WERI-Rb-1 (cell line): ENCODE results near the gene GALNT16.
"Not testable (repeated sequence)": the region's sequence is repeated elsewhere in the genome, so short reads cannot be mapped to it uniquely, and the experiment has no call there.

Experiments
- DNase-seq: peaks from one replicate; pipeline ENCODE4 v3.0.0-alpha.2; 2020
- H3K27ac ChIP-seq: fragments of 250-450 bp; sonication (Bioruptor Pico); 2 replicates; pipeline ENCODE4 v1.5.1; 2020; ENCODE audit warnings: mild to moderate bottlenecking, moderate library complexity
- H3K27me3 ChIP-seq: fragments of 250-450 bp; sonication (Bioruptor Pico); 2 replicates; pipeline ENCODE4 v1.5.1; 2021; ENCODE audit warnings: mild to moderate bottlenecking, low read depth, moderate library complexity; ENCODE audit not compliant: insufficient read depth, severe bottlenecking
- H3K36me3 ChIP-seq: fragments of 250-450 bp; sonication (Bioruptor Pico); 2 replicates; pipeline ENCODE4 v1.5.1; 2020; ENCODE audit warnings: mild to moderate bottlenecking, moderate library complexity
- H3K4me3 ChIP-seq: 2 replicates; pipeline ENCODE4 v1.5.1; 2011; ENCODE audit warnings: low read depth, mild to moderate bottlenecking, control low read depth, low read length
- H3K9me3 ChIP-seq: fragments of 250-450 bp; sonication (Bioruptor Pico); 2 replicates; pipeline ENCODE4 v1.5.1; 2021; ENCODE audit warnings: mild to moderate bottlenecking, moderate library complexity; ENCODE audit not compliant: severe bottlenecking
- TF ChIP-seq, protein P1 (sequence below): IDR thresholded peaks from 2 replicates; pipeline ENCODE4 v1.5.1; 2011; ENCODE audit warnings: low read depth, mild to moderate bottlenecking, control low read depth, inconsistent platforms, low read length

Gene GALNT16

DNA sequence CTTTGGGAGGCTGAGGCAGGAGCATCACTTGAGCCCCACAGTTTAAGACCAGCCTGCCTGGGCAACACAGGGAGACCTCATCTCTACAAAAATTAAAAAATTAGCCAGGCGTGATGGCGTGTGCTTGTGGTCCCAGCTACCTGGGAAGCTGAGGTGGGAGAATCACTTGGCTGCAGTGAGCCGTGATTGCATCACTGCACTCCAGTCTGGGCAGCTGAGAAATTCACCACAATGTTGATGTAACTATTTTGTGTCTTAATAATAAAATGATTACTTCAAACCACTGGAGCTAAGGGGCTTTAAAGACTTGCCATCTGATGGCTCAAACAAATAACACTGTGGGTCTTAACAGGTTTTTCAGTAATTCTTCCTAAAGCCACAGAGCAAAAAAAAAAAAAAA, 127.4 kb downstream of the GALNT16 start:
- Histone ChIP-seq H3K4me3 (no peak overlapping the region), H3K36me3 (peaks cover 91% of the 10 kb centered on the region), H3K27ac (no peak overlapping the region), H3K27me3 (no peaks in the 10 kb centered on the region), H3K9me3 (no peaks in the 10 kb centered on the region)
- TF ChIP-seq, protein P1, sequence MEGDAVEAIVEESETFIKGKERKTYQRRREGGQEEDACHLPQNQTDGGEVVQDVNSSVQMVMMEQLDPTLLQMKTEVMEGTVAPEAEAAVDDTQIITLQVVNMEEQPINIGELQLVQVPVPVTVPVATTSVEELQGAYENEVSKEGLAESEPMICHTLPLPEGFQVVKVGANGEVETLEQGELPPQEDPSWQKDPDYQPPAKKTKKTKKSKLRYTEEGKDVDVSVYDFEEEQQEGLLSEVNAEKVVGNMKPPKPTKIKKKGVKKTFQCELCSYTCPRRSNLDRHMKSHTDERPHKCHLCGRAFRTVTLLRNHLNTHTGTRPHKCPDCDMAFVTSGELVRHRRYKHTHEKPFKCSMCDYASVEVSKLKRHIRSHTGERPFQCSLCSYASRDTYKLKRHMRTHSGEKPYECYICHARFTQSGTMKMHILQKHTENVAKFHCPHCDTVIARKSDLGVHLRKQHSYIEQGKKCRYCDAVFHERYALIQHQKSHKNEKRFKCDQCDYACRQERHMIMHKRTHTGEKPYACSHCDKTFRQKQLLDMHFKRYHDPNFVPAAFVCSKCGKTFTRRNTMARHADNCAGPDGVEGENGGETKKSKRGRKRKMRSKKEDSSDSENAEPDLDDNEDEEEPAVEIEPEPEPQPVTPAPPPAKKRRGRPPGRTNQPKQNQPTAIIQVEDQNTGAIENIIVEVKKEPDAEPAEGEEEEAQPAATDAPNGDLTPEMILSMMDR, result no peak
- no peak for DNase-seq

DNA sequence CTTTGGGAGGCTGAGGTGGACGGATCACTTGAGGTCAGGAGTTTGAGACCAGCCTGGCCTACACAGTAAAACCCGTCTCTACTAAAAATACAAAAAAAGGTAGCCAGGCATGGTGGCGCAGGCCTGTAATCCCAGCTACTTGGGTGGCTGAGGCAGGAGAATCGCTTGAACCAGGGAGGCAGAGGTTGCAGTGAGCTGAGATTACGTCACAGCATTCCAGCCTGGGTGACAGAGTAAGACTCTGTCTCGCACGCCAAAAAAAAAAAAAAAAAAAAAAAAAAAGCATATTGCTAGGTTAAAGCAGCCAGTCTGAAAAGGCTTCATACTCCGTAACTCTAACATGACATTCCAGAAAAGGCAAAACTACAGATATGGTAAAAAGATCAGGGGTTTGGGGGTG, 131.4 kb downstream of the GALNT16 start:
- H3K27me3 ChIP-seq, H3K4me3 ChIP-seq, H3K27ac ChIP-seq, H3K9me3 ChIP-seq, DNase-seq: not testable (repeated sequence)
- peaks cover 94% of the 10 kb centered on the region for H3K36me3 ChIP-seq

- no peak for DNase-seq
- TF ChIP-seq, protein P1, result no peak
- H3K9me3 ChIP-seq, result no peaks in the 10 kb centered on the region
- peaks cover 94% of the 10 kb centered on the region for H3K36me3 ChIP-seq
- H3K27ac ChIP-seq, result no peak overlapping the region
- H3K27me3 ChIP-seq, result no peaks in the 10 kb centered on the region
- no peak overlapping the region for H3K4me3 ChIP-seq
These were observed 132.5 kb downstream of the GALNT16 start for GRCh38 chr14:69392481-69392880.

GRCh38 chr14:69395929-69396328, 136.0 kb downstream of the GALNT16 start:
- TF ChIP-seq, protein P1, result no peak
- Histone ChIP-seq H3K9me3 (no peaks in the 10 kb centered on the region), H3K27me3 (no peaks in the 10 kb centered on the region), H3K36me3 (peaks cover 67% of the 10 kb centered on the region), H3K4me3 (no peak overlapping the region), H3K27ac (no peak overlapping the region; the same call in 1 of the 2 replicates)
- DNase-seq, result no peak

DNA sequence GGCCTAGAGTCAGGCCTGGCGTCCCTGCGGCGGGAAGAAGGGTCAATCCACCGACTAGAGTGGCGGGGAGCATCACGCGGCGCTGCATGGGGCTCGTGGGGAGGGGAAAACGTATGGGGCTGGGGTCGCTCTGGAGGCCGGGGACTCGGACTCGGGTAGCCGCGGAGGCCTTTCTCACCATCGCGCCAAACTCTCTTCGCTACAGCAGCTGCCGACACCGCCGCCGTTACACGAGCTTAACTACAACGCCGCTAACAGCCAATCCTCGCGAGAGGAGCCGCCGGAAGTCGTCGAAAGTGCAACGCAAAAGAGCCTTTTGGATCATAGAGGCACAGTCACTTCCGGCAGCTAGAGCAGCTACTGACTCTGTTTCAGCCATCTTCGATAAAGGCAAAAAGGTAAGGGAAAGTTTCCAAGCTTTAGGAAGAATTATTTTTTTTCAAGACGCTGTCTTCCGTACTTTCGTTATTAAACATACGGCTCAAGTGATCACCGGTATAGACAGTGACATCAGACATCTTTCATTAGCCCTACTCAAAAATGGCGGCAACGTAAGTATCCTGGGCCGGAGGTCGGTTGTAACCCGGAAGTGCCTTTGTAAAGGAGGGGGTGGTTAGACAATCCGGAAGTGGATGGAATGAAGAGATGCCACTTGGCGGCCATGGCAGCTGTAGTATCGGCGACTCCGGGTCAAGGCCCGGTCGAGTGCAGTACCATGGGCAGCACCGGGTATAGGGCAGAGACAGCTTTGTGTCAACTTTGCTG, 138.3 kb downstream of the GALNT16 start, which contains the start of the genes ERH and SLC39A9:
ERH (minus strand) TSS at position 247 of the 765 bp plus-strand sequence; CDS start at position 181, 66 bp downstream.
SLC39A9 (plus strand) TSS at position 640 of the 765 bp plus-strand sequence. CDS start 678 bp downstream, outside the sequence.
- DNase-seq, result peak; percentile 94
- Histone ChIP-seq H3K9me3 (no peaks in the 10 kb centered on the region), H3K27me3 (no peaks in the 10 kb centered on the region), H3K36me3 (peaks cover 46% of the 10 kb centered on the region), H3K4me3 (peak within 1 kb of the TSS; percentile 93), H3K27ac (peak within 1 kb of the TSS; percentile 98)
- TF ChIP-seq, protein P1, result no peak

GRCh38 chr14:69398818-69399210, 138.9 kb downstream of the GALNT16 start:
- no peak for DNase-seq
- Histone ChIP-seq H3K36me3 (peaks cover 40% of the 10 kb centered on the region), H3K27ac (peak overlapping the region; percentile 98), H3K27me3 (no peaks in the 10 kb centered on the region), H3K4me3 (peak overlapping the region; percentile 93), H3K9me3 (no peaks in the 10 kb centered on the region)
- TF ChIP-seq, protein P1, result no peak
